ENCODE data around the gene SCRT2.

SCRT2 gene

DNA sequence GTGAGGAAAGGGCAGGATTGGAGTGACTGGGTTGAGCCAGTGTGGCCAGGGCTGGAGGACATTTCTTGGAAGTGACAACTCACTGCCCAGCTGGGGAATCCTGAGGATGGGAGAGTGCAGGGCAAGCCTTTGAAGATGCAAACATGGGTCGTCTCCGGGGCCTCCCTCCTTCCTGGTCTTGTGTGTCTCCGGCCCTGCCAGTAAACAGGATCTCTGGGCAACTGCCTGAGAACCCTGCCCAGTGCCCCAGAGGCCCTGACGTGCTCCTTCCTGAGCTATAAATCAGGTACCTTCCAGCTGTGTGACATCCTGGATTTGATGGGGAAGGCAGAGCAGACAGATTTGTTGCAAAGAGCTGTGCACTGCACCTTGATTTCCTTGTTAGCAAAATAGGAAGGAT, 52.6 kb downstream of the SCRT2 start:
- Histone ChIP-seq H3K27me3 (ENCODE audit: insufficient read depth, poor library complexity, severe bottlenecking) (no peaks in the 10 kb centered on the region), H3K27ac (replicated peaks) (no peak overlapping the region), H3K4me3 (replicated peaks; ENCODE audit: insufficient read depth, low read length) (no peak overlapping the region)
- no peak for TF ChIP-seq POLR2AphosphoS5 (IDR thresholded peaks at IDR 0.05; ENCODE audit: low read depth)
- no peak for TF ChIP-seq REST (IDR thresholded peaks at IDR 0.05; ENCODE audit: insufficient replicate concordance, low read depth)
- TF ChIP-seq SPI1 (IDR thresholded peaks at IDR 0.05; ENCODE audit: borderline replicate concordance, low read depth): no peak
- no peak for TF ChIP-seq GABPA (IDR thresholded peaks at IDR 0.05; ENCODE audit: low read depth)
- TF ChIP-seq CTCF (IDR thresholded peaks at IDR 0.05; ENCODE audit: insufficient read depth, low read length): no peak
- no peak for DNase-seq (ENCODE audit: low read depth in 1 of 2, low spot score in 1 of 2)

DNA sequence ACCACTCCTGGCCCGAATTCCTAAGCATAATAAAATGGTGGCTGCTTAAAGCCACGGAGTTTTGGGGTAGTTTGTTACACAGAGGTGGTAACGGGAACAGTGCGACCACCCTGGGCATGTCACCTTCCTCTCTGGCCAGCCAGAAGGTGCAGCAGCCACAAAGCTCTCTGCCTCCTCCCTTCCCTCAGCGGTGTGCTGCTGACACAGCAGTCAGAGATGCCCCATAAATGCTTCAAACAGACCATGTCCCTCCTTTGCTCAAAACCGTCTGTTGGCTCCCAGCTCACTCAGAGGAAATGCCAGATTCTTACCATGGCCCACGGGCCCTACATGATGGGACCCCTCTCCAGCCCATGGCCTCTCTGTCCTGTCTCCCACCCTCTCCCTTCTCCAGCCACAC, 53.4 kb downstream of the SCRT2 start:
- no peak for TF ChIP-seq GABPA (IDR thresholded peaks at IDR 0.05; ENCODE audit: low read depth)
- no peak for TF ChIP-seq REST (IDR thresholded peaks at IDR 0.05; ENCODE audit: insufficient replicate concordance, low read depth)
- TF ChIP-seq POLR2AphosphoS5 (IDR thresholded peaks at IDR 0.05; ENCODE audit: low read depth): no peak
- TF ChIP-seq CTCF (IDR thresholded peaks at IDR 0.05; ENCODE audit: insufficient read depth, low read length): no peak
- no peak for TF ChIP-seq SPI1 (IDR thresholded peaks at IDR 0.05; ENCODE audit: borderline replicate concordance, low read depth)
- no peaks in the 10 kb centered on the region for H3K27me3 ChIP-seq (ENCODE audit: insufficient read depth, poor library complexity, severe bottlenecking)
- DNase-seq (ENCODE audit: low read depth in 1 of 2, low spot score in 1 of 2): no peak
- H3K27ac ChIP-seq (replicated peaks): no peak overlapping the region
- no peak overlapping the region for H3K4me3 ChIP-seq (replicated peaks; ENCODE audit: insufficient read depth, low read length)

GRCh38 chr20:621125-621756, 54.4 kb downstream of the SCRT2 start:
- Histone ChIP-seq H3K27me3 (ENCODE audit: insufficient read depth, poor library complexity, severe bottlenecking) (no peaks in the 10 kb centered on the region), H3K4me3 (replicated peaks; ENCODE audit: insufficient read depth, low read length) (no peak overlapping the region), H3K27ac (replicated peaks) (no peak overlapping the region)
- DNase-seq (ENCODE audit: low read depth in 1 of 2, low spot score in 1 of 2): no peak
- no peak for TF ChIP-seq REST (IDR thresholded peaks at IDR 0.05; ENCODE audit: insufficient replicate concordance, low read depth)
- no peak for TF ChIP-seq POLR2AphosphoS5 (IDR thresholded peaks at IDR 0.05; ENCODE audit: low read depth)
- TF ChIP-seq GABPA (IDR thresholded peaks at IDR 0.05; ENCODE audit: low read depth): no peak
- TF ChIP-seq CTCF (IDR thresholded peaks at IDR 0.05; ENCODE audit: insufficient read depth, low read length): no peak
- TF ChIP-seq SPI1 (IDR thresholded peaks at IDR 0.05; ENCODE audit: borderline replicate concordance, low read depth): no peak

Data from HL-60 (cell line).